Testis (tissue), 2 donors: Measurements from ENCODE around the gene NR4A2.

Experiments used
- POLR2A ChIP-seq: fragments of 450-650 bp; IDR thresholded peaks from one replicate; pipeline ENCODE4 v1.6.1; 2017; ENCODE audit warnings: antibody characterized with exemption, mild to moderate bottlenecking, moderate library complexity
- TF ChIP-seq, protein P1 (sequence below), 3 experiments: fragments of 450-650 bp in 2 of 3; fragments of 200-600 bp in 1 of 3; sonication (generic) in 1 of 3; IDR thresholded peaks; one replicate each; pipeline ENCODE4 v1.5.1; 2016 to 2019; ENCODE audit warnings: antibody characterized with exemption in 3 of 3, mild to moderate bottlenecking in 2 of 3, moderate library complexity in 1 of 3

DNA sequence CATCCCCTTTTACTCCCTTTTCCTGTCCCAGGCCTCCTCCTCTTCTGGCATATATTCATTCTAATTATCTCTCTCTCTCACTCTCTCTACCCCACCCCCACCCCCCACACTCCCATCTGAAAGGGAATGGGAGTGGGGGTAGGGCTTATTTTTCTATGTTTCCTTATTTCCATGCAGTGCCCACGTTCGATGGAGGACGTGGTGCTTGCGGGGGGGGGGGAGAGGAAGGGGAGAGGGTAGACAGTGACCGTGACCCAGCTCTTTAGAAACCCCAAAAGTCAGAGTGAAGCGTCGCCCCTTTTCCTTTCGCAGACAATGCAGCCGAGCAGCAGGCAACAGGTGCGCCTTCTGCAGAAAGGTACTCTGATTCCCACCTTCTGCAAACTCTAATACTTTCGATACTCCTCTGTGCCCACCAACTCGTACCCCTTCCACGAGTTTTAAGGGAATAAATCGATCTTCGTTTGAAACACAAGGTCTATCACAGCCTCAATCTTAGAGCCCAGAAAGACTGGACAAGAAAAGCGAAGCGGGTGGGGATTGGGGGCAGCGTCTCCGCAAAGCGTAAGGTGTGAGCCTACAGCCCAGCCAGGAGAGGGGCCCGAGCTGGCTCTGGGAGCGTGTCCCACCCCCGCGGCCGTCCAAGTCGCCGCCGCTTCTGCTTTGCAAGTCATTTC, 891 bp upstream of the NR4A2 start:
- TF ChIP-seq, protein P1, sequence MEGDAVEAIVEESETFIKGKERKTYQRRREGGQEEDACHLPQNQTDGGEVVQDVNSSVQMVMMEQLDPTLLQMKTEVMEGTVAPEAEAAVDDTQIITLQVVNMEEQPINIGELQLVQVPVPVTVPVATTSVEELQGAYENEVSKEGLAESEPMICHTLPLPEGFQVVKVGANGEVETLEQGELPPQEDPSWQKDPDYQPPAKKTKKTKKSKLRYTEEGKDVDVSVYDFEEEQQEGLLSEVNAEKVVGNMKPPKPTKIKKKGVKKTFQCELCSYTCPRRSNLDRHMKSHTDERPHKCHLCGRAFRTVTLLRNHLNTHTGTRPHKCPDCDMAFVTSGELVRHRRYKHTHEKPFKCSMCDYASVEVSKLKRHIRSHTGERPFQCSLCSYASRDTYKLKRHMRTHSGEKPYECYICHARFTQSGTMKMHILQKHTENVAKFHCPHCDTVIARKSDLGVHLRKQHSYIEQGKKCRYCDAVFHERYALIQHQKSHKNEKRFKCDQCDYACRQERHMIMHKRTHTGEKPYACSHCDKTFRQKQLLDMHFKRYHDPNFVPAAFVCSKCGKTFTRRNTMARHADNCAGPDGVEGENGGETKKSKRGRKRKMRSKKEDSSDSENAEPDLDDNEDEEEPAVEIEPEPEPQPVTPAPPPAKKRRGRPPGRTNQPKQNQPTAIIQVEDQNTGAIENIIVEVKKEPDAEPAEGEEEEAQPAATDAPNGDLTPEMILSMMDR (IDR thresholded peaks at IDR 0.05), result no peak
- no peak for TF ChIP-seq POLR2A
